ENCODE measurements around the gene NPLOC4. TPM values are rescaled to one million over a fixed set of nuclear protein-coding genes. Genes with fewer than 3 reads are reported as not detected.

Gene NPLOC4
- total and polyA plus RNA-seq, 2 of the 8 experiments (the other 6 are each of a cell fraction or from before 2014, with no cell fraction given): 70.7 to 92.7 TPM

GRCh38 chr17:81591971-81592370 is 44.9 kb downstream of the NPLOC4 start:
- H3K23ac ChIP-seq (ENCODE audit: insufficient read length): no peak overlapping the region
- H3K27me3 ChIP-seq (replicated peaks in 1 of 4; ENCODE audit: control insufficient read depth in 3 of 4, extremely low read depth in 1 of 4, insufficient read depth in 3 of 4, low read length in 3 of 4): no peaks in the 10 kb centered on the region
- H4K5ac ChIP-seq (ENCODE audit: insufficient read length, low read depth, low read length): no peak overlapping the region
- H3K36me3 ChIP-seq (ENCODE audit: control insufficient read depth in 2 of 4, insufficient read depth in 4 of 4, low read length in 3 of 4): peaks cover 19 to 67% (median 38%) of the 10 kb centered on the region in 4 experiments
- H2BK15ac ChIP-seq (ENCODE audit: low read length): no peak overlapping the region
- ChIA-PET CTCF (ENCODE audit: partially characterized antibody) (no interaction called here), POLR2A (ENCODE audit: partially characterized antibody) (interaction anchor here (1.5 kb wide), 1 partner anchor 15 kb away, joined by 4 read pairs; no protein-coding TSS in a partner anchor)
- H3K4me2 ChIP-seq (ENCODE audit: insufficient read depth in 1 of 2, low read depth in 2 of 2, low read length in 2 of 2): no peak overlapping the region
- H3K79me2 ChIP-seq (ENCODE audit: control insufficient read depth in 1 of 2, insufficient read depth in 2 of 2, low read length in 2 of 2): no peaks in the 10 kb centered on the region
- H3K56ac ChIP-seq (replicated peaks; ENCODE audit: insufficient read length, low read depth, low read length): no peak overlapping the region
- no peak overlapping the region for H2BK120ac ChIP-seq (replicated peaks; ENCODE audit: low read depth, low read length)
- H3K18ac ChIP-seq (ENCODE audit: extremely low read depth, low read length): no peak overlapping the region
- no peak overlapping the region for H3K4ac ChIP-seq (replicated peaks; ENCODE audit: insufficient read length, low read depth, low read length)
- H2AFZ ChIP-seq (ENCODE audit: low read length): no peak overlapping the region
- H3K14ac ChIP-seq (ENCODE audit: insufficient read length): no peak overlapping the region
- H2BK20ac ChIP-seq (ENCODE audit: low read length): no peak overlapping the region
- no peak overlapping the region for H3K4me3 ChIP-seq (ENCODE audit: extremely low read depth in 1 of 4, insufficient read depth in 2 of 4, low read depth in 3 of 4, low read length in 4 of 4)
- DNase-seq (ENCODE audit: low read depth in 1 of 2, low spot score in 2 of 2) (no peak), FAIRE-seq (no peak)
- no peaks in the 10 kb centered on the region for H3K23me2 ChIP-seq (ENCODE audit: low read depth, low read length)
- no peak overlapping the region for H2AK5ac ChIP-seq (ENCODE audit: low read depth, low read length)
- H3K9ac ChIP-seq (replicated peaks in 1 of 4; ENCODE audit: extremely low read depth in 1 of 4, low read depth in 3 of 4, low read length in 3 of 4): no peak overlapping the region
- no peak overlapping the region for H4K8ac ChIP-seq (ENCODE audit: extremely low read depth, insufficient read depth, low read length)
- no peak overlapping the region for H2BK5ac ChIP-seq (ENCODE audit: low read depth, low read length)
- H3K9me3 ChIP-seq (ENCODE audit: insufficient read depth in 2 of 2, low read depth in 1 of 2, low read length in 1 of 2): no peaks in the 10 kb centered on the region
- no peaks in the 10 kb centered on the region for H3K4me1 ChIP-seq (replicated peaks in 1 of 4; ENCODE audit: control insufficient read depth in 3 of 4, insufficient read depth in 4 of 4, low read length in 3 of 4)
- no peak overlapping the region for H3K27ac ChIP-seq (ENCODE audit: low read depth, low read length)
- H3K79me1 ChIP-seq (ENCODE audit: low read depth, low read length): no peaks in the 10 kb centered on the region
- WGBS, 2 experiments (ENCODE audit: extremely low coverage in 1 of 2, insufficient coverage in 1 of 2, insufficient read length in 1 of 2, insufficient replicate concordance in 2 of 2, low coverage in 1 of 2, low lambda C conversion rate in 2 of 2, missing lambda C conversion rate in 1 of 2): 91% methylated on average over 14 of the region's 14 CpGs; no CpG with 5 or more reads in 1 of the 2 experiments
- H2BK12ac ChIP-seq (ENCODE audit: low read depth, low read length): no peak overlapping the region
- H4K91ac ChIP-seq (replicated peaks; ENCODE audit: insufficient read length, low read length): no peak overlapping the region
- peaks cover 2% of the 10 kb centered on the region in 2 experiments for H4K20me1 ChIP-seq (replicated peaks in 1 of 2; ENCODE audit: control insufficient read depth in 1 of 2, insufficient read depth in 2 of 2, low read length in 2 of 2)
- TF ChIP-seq BRCA1 (IDR thresholded peaks at IDR 0.05; ENCODE audit: low read depth, low read length) (no peak), PHF8 (conservative IDR thresholded peaks at IDR 0.05; ENCODE audit: low read depth, low read length) (no peak), SAP30 (IDR thresholded peaks at IDR 0.05; ENCODE audit: insufficient read depth, insufficient replicate concordance, low read length) (no peak), TCF12 (IDR thresholded peaks at IDR 0.05; ENCODE audit: low read depth, low read length) (no peak), BCL11A (IDR thresholded peaks at IDR 0.05; ENCODE audit: low read depth in 2 of 2, low read length in 2 of 2) (no peak), CHD2 (IDR thresholded peaks at IDR 0.05; ENCODE audit: low read length) (no peak), EGR1 (IDR thresholded peaks at IDR 0.05; ENCODE audit: borderline replicate concordance, low read depth, low read length) (no peak), POLR2A (IDR thresholded peaks at IDR 0.05; ENCODE audit: control extremely low read depth in 1 of 2, low read depth in 2 of 2, low read length in 2 of 2) (no peak), RAD21 (IDR thresholded peaks at IDR 0.05 in 1 of 2, conservative IDR thresholded peaks at IDR 0.05 in 1 of 2; ENCODE audit: low read depth in 2 of 2, low read length in 2 of 2) (no peak), RNF2 (IDR thresholded peaks at IDR 0.05; ENCODE audit: borderline replicate concordance, low read depth, low read length, missing control alignments, poor library complexity, severe bottlenecking) (no peak), CHD1 (IDR thresholded peaks at IDR 0.05; ENCODE audit: low read depth, low read length) (no peak), CTBP2 (IDR thresholded peaks at IDR 0.05; ENCODE audit: borderline replicate concordance, insufficient read depth, insufficient read length, low read length) (no peak), CBX8 (IDR thresholded peaks at IDR 0.05; ENCODE audit: borderline replicate concordance, low read depth, low read length) (no peak), TEAD4 (IDR thresholded peaks at IDR 0.05; ENCODE audit: low read depth, low read length) (no peak)

Data from H1 (cell line).